Measurements from ENCODE around the gene ARHGEF37.
"Not testable (repeated sequence)": the region's sequence is repeated elsewhere in the genome, so short reads cannot be mapped to it uniquely, and the experiment has no call there.

The ARHGEF37 gene, protein sequence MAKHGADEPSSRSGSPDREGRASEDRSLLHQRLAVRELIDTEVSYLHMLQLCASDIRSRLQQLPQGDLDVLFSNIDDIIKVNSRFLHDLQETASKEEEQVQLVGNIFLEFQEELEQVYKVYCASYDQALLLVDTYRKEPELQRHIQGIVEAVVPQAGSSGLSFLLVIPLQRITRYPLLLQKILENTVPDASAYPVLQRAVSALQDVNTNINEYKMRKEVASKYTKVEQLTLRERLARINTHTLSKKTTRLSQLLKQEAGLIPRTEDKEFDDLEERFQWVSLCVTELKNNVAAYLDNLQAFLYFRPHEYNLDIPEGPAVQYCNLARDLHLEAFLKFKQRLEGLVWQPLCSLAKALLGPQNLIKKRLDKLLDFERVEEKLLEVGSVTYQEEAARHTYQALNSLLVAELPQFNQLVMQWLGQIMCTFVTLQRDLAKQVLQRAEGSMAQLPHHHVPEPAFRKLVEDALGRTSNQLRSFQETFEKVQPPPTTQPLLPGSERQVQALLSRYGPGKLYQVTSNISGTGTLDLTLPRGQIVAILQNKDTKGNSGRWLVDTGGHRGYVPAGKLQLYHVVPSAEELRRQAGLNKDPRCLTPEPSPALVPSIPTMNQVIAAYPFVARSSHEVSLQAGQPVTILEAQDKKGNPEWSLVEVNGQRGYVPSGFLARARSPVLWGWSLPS

DNA sequence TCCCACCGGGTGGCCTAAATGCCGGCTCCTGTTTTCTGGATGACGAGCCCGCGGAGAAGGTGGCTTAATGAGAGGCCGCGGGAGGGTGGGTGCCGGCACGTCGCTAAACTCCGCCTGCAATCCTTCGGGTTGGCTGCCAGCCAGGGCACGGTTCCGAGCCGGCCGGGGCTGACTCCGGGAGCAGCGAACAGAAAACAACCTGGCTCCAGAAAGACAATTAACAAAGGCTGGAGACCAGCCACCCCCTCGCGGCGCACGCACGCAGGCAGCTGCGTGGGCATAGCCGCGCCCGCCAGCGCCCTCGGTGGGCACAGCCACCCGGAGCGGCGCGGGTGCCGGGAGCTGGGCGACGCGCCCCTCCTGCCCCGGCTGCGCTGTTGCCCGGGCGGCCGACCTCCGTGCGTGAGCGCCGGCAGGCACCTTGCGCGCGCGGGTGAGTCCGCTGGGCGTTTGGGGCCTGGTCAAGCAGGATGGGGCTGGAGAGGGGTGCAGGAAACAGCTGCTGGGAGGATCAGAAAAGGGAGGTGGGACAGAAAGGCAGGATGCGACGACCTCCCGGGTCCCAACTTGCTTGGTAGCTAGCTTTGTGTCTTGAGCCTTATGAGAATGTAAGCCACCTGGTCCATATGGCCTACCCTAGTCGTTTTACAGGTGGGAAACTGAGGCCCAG lies at the start of gene ARHGEF37:
Gene ARHGEF37, plus strand, starts transcription at position 307 of the 670 bp plus-strand sequence. CDS start 16,272 bp downstream, outside the sequence.
- Mint-ChIP-seq H3K9me3 (no peaks in the 10 kb centered on the region), H3K36me3 (ENCODE audit: low read depth) (no peaks in the 10 kb centered on the region)

DNA sequence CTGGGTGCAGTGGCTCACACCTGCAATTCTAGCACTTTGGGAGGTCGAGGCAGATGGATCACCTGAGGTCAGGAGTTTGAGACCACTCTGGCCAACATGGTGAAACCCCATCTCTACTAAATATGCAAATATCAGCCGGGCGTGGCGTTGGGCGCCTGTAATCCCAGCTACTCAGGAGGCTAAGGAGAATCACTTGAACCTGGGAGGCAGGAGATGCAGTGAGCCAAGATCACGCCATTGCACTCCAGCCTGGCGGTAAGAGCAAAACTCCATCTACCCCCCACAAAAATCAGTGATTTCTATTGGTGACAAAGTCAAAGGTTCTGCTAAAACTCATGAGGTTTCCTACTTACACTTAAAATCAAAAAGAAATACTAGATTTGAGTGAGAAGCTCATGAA lies 48.9 kb upstream of the ARHGEF37 start:
- H3K4me3 Mint-ChIP-seq: no peak overlapping the region
- H3K9me3 Mint-ChIP-seq: no peaks in the 10 kb centered on the region
- H3K27me3 Mint-ChIP-seq (ENCODE audit: low read depth): no peaks in the 10 kb centered on the region
- H3K36me3 Mint-ChIP-seq (ENCODE audit: low read depth): peaks cover 24% of the 10 kb centered on the region
- H3K27ac Mint-ChIP-seq: no peak overlapping the region
- H3K4me1 Mint-ChIP-seq (ENCODE audit: low read depth): peaks cover 47% of the 10 kb centered on the region

More for the DNA sequence above, at the start of gene ARHGEF37:
- Mint-ChIP-seq H3K27me3 (ENCODE audit: low read depth) (no peaks in the 10 kb centered on the region), H3K27ac (no peak within 1 kb of the TSS), H3K4me3 (peak within 1 kb of the TSS; percentile 73), H3K4me1 (ENCODE audit: low read depth) (peaks cover 23% of the 10 kb centered on the region)

DNA sequence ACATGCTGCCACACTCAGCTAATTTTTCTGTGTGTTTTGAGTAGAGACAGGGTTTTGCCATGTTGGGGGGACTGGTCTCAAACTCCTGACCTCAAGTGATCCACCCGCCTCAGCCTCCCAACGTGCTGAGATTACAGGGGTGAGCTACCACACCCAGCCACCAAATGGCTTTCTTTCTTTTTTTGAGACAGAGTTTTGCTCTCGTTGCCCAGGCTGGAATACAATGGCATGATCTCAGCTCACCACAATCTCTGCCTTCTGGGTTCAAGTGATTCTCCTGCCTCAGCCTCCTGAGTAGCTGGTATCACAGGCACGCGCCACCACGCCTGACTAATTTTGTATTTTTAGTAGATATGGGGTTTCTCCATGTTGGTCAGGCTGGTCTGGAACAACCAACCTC lies 45.5 kb upstream of the ARHGEF37 start:
- not testable (repeated sequence) for H3K27ac Mint-ChIP-seq; H3K4me3 Mint-ChIP-seq; H3K9me3 Mint-ChIP-seq; H3K27me3 Mint-ChIP-seq (ENCODE audit: low read depth)
- Mint-ChIP-seq H3K4me1 (ENCODE audit: low read depth) (peaks cover 33% of the 10 kb centered on the region), H3K36me3 (ENCODE audit: low read depth) (peaks cover 25% of the 10 kb centered on the region)

DNA sequence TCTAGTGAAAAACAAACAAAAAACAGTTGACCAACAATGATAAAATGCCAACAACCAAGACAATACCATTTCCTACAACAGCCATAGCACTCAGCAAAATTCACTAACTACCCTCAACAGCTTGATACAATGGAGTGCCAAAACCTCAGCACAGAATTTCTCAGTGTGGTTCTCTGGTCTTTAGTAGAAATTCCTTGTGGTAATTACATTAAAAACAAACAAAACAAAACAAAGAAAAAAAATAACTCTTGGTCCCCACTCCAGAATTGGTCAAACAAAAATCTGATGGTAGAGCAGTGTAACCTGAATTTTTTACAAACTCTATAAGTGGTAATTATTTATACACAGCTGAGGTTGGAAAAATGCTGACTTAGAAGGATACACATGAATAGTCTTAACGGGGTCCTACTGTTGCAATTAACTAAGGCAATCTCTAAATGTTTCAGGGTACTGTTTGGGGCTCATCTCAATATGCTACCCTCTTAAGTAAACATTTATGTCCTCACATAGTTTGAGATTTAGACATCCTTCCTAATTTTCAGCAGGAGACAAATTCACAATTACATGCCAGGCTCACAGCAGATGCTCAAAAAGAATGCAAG lies 43.8 kb upstream of the ARHGEF37 start:
- peaks cover 25% of the 10 kb centered on the region for H3K36me3 Mint-ChIP-seq (ENCODE audit: low read depth)
- H3K9me3 Mint-ChIP-seq: no peaks in the 10 kb centered on the region

DNA sequence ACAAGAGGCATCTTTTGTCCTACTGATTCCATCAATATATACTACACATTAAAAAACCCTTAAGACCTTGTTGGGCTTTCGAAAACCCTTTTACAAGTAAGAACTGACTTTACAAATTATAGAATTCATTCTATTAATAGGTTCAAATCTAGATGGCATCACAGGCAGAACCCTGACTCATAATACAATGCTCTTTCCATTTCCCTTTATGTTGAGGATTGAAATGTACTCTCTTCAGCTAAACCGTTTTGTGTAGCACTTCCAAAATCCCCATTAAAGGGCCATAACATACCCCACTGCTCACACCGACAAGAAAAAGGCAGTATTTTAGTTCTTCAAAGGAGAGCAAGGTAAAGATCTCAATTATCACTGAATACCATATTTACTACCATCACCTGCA lies 41.2 kb upstream of the ARHGEF37 start:
- Mint-ChIP-seq H3K4me1 (ENCODE audit: low read depth) (peaks cover 30% of the 10 kb centered on the region), H3K4me3 (no peak overlapping the region), H3K9me3 (no peaks in the 10 kb centered on the region), H3K36me3 (ENCODE audit: low read depth) (peaks cover 20% of the 10 kb centered on the region), H3K27me3 (ENCODE audit: low read depth) (no peaks in the 10 kb centered on the region), H3K27ac (no peak overlapping the region)

More for the DNA sequence above, 43.8 kb upstream of the ARHGEF37 start:
- no peak overlapping the region for H3K27ac Mint-ChIP-seq
- no peaks in the 10 kb centered on the region for H3K27me3 Mint-ChIP-seq (ENCODE audit: low read depth)
- H3K4me1 Mint-ChIP-seq (ENCODE audit: low read depth): peaks cover 38% of the 10 kb centered on the region
- no peak overlapping the region for H3K4me3 Mint-ChIP-seq

DNA sequence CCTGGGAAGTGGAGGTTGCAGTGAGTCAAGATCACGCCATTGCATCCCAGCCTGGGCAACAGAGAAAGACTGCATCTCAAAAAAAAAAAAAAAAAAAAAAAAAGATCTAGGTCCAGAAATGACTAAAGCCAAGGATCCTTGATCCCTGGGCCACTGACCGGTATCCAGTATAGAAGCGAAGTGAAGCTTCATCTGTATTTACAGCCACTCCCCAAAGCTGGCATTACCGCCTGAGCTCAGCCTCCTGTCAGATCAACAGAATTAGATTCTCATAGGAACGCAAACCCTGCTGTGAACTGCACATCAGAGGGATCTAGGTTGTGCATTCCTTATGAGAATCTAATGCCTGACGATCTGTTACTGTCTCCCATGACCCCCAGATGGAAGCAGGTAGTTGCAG lies 39.4 kb upstream of the ARHGEF37 start:
- no peak overlapping the region for H3K27ac Mint-ChIP-seq
- H3K9me3 Mint-ChIP-seq: no peaks in the 10 kb centered on the region
- peaks cover 31% of the 10 kb centered on the region for H3K4me1 Mint-ChIP-seq (ENCODE audit: low read depth)
- peaks cover 25% of the 10 kb centered on the region for H3K36me3 Mint-ChIP-seq (ENCODE audit: low read depth)
- H3K4me3 Mint-ChIP-seq: no peak overlapping the region
- no peaks in the 10 kb centered on the region for H3K27me3 Mint-ChIP-seq (ENCODE audit: low read depth)

DNA sequence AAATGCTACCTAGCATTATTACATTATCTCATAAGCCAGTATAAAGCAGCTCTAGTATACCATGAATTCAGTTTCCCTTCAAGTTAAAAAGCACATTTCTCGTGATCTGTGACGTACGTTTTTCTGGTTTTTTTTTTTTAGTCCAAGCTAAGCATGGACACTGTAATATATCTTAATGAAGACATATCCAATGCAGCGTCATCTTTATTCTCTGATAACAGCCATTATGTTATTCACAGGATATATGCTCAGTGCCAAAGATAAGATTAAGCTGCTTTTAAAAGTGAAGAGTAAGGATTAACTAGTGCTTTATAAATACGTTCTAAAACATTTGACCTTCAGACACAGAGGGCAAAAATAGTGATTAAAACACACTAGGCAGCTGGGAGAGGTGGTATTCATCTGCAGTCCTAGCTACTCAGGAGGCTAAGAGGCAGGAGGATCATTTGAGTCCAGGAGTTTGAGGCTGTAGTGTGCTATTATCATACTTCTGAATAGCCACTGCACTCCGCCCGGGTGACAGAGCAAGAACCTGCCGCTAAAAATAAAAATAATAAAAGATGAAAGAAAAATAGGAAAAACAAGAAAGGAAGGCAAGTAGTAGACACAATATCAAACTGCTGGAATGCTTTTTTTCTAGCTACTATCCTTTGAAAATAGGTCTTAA lies 37.8 kb upstream of the ARHGEF37 start:
- Mint-ChIP-seq H3K4me1 (ENCODE audit: low read depth) (peaks cover 30% of the 10 kb centered on the region), H3K36me3 (ENCODE audit: low read depth) (peaks cover 26% of the 10 kb centered on the region), H3K4me3 (no peak overlapping the region), H3K27ac (peak overlapping the region; percentile 22), H3K9me3 (no peaks in the 10 kb centered on the region), H3K27me3 (ENCODE audit: low read depth) (no peaks in the 10 kb centered on the region)

DNA sequence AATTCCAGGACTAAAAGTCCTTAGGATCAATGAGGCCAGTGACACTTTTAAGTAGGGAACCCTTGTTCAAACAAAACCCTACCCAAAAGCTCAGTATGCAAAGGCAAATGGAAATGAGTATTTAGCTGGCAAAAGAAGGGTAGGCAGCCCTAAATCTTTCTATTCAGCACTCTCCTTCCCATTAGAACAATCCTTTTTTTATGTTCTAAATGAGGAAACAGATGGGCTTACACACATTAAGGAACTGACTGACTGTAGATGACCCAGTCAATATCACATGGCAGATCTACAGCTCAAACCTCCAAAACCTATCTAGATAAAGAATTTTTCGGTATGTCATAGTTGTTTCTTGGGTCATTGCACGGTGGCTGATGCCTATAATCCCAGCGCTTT lies 37.3 kb upstream of the ARHGEF37 start:
- no peaks in the 10 kb centered on the region for H3K27me3 Mint-ChIP-seq (ENCODE audit: low read depth)
- H3K9me3 Mint-ChIP-seq: no peaks in the 10 kb centered on the region
- H3K4me1 Mint-ChIP-seq (ENCODE audit: low read depth): peaks cover 30% of the 10 kb centered on the region
- H3K4me3 Mint-ChIP-seq: no peak overlapping the region
- no peak overlapping the region for H3K27ac Mint-ChIP-seq
- H3K36me3 Mint-ChIP-seq (ENCODE audit: low read depth): peaks cover 28% of the 10 kb centered on the region

DNA sequence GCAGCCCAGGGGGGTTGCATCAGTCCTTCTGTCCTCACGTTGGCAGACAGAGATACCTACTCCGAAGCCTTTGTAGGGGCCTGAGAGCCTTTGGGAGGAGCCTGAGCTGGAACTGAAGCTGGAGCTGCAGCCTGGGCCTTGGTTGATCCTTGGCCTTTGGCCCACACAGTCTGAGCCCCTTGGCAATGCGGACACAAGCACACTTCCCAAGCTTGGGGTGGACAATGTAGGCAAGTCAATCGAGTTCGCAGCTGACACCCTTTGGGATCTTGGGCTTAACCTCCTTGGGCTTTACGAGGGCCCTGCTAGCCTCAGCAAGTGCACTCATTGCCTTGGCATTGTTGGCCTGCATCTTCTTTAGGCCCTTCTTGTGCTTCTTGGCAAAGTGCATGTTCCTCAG lies 36.0 kb upstream of the ARHGEF37 start:
- Mint-ChIP-seq H3K4me3 (no peak overlapping the region), H3K9me3 (no peaks in the 10 kb centered on the region), H3K27ac (no peak overlapping the region), H3K36me3 (ENCODE audit: low read depth) (peaks cover 36% of the 10 kb centered on the region), H3K4me1 (ENCODE audit: low read depth) (peaks cover 26% of the 10 kb centered on the region), H3K27me3 (ENCODE audit: low read depth) (no peaks in the 10 kb centered on the region)

DNA sequence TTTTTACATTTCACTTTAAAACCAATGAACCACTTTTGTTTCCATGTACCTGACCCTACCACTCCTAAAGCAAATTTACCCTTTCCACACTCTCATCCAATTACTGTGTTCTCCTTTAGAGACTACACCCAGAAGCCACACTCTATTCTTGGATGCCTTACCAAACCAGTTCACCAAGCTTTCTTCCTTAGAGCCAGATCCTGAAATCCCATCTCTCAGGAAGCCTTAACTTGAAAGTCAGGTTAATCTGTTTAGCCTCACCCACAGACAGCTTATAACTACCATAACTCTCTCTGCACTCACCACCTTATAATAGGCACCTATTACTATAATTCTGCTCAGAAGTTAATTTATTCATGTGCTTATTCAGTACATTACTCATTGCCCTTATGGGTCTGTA lies 34.3 kb upstream of the ARHGEF37 start:
- Mint-ChIP-seq H3K9me3 (no peaks in the 10 kb centered on the region), H3K27me3 (ENCODE audit: low read depth) (no peaks in the 10 kb centered on the region), H3K27ac (peak overlapping the region; percentile 66), H3K36me3 (ENCODE audit: low read depth) (peaks cover 38% of the 10 kb centered on the region), H3K4me1 (ENCODE audit: low read depth) (peaks cover 24% of the 10 kb centered on the region), H3K4me3 (peak overlapping the region; percentile 39)

DNA sequence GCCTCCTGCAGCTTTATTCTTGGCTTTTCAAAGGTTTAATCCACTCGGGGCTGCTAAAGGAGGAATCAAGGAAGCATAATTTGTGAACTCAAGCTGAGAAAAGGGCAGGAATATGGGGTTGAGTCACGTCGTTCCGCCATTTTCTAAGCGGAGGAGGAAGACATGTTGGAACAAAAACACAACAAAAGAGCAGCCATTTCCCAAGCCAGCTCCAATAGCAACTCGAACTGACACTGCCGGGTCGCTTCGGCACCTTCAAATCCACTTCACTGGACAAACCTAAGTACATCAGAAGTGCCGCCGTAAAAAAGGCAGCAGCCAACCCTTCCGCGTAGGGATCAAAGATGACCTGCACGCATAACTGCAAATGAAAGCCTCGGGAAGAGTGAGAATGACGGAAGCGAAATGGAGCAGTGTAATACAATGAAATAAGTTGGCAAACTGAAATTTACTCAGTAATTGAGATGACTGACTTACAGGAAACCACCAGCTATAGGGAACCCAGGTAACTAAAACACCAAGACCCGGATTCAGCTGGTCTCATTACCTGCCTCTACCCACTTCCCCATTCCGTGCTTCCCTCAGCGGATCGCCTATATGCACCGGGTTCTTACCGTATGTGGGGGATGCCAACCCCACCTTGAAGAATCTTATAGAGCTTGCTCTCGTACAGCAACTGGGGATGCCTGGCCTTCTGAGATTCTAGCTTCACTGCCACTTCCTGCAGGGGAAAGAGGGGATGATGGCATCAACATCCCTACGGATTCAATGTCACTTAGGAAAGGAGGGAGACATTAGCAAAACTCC lies 31.6 kb upstream of the ARHGEF37 start:
- peak overlapping the region; percentile 95 for H3K4me3 Mint-ChIP-seq
- no peaks in the 10 kb centered on the region for H3K27me3 Mint-ChIP-seq (ENCODE audit: low read depth)
- peaks cover 20% of the 10 kb centered on the region for H3K4me1 Mint-ChIP-seq (ENCODE audit: low read depth)
- no peaks in the 10 kb centered on the region for H3K9me3 Mint-ChIP-seq
- H3K27ac Mint-ChIP-seq: peak overlapping the region; percentile 92
- peaks cover 30% of the 10 kb centered on the region for H3K36me3 Mint-ChIP-seq (ENCODE audit: low read depth)

DNA sequence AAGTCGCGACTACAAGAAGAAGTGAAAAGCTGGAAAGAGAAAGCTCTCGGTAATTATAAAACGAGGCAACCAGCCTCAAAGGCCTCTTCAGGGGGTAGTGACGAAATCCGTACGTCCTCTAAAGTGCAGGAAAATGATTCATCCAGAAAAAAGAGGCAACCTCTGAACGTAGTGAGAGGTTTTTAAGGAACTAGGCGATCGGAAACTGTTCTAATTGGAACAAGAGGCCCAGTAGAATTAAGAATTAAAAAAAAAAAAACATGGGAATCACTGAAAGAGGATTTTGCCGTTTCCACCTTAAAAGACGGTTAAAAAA lies 31.1 kb upstream of the ARHGEF37 start:
- peaks cover 30% of the 10 kb centered on the region for H3K36me3 Mint-ChIP-seq (ENCODE audit: low read depth)
- no peaks in the 10 kb centered on the region for H3K9me3 Mint-ChIP-seq
- peaks cover 17% of the 10 kb centered on the region for H3K4me1 Mint-ChIP-seq (ENCODE audit: low read depth)
- no peaks in the 10 kb centered on the region for H3K27me3 Mint-ChIP-seq (ENCODE audit: low read depth)
- H3K4me3 Mint-ChIP-seq: peak overlapping the region; percentile 95
- peak overlapping the region; percentile 92 for H3K27ac Mint-ChIP-seq

DNA sequence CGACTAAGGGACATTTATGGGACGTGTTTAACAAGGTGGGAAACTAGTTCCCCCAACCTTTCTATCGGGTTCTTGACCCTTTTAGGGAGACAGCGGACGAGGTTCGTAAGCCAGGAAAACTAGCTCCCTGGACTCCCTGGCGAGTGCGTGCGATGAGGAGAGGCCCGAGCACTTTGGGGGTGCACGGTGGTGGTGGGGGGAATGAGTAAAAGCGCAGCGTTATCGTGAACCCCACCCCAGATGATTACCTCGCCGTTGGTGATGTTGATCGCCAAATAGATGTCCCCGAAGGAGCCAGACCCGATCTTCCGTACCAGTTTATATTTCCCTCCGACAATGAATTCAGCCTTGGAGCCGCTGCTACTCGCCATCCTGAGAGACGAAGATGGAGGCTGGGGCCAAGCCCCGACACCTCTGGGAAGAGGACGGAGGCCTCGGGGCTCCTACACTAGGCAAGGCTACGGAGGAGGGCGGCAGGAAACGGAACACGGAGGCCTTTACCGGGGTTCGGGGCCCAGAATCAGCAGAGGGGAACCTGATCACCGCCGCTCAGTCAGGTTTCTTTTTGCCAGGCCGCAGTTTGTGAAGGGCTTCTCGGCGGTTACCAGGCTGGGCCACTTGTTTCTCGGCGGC lies 30.6 kb upstream of the ARHGEF37 start:
- Mint-ChIP-seq H3K36me3 (ENCODE audit: low read depth) (peaks cover 30% of the 10 kb centered on the region), H3K9me3 (no peaks in the 10 kb centered on the region), H3K27me3 (ENCODE audit: low read depth) (no peaks in the 10 kb centered on the region), H3K4me1 (ENCODE audit: low read depth) (peaks cover 15% of the 10 kb centered on the region), H3K4me3 (peak overlapping the region; percentile 95), H3K27ac (peak overlapping the region; percentile 92)

All from T-helper 1 cell treated with Interleukin-12 subunit alpha and Interleukin-12 subunit beta and Interleukin-4 antibody, amounts not matched to agents 30 μg/mL and 1 μg/mL, for 36 hours (primary cell).